Peyer's patch (tissue), 4 donors: ENCODE measurements around the gene TWIST1.

Experiments
- CTCF ChIP-seq, 6 experiments: fragments of 450-650 bp in 4 of 6; fragments of 200-600 bp in 2 of 6; sonication (generic) in 1 of 6; IDR thresholded peaks; one replicate each; pipeline ENCODE4 v1.5.1; 2017 to 2019; ENCODE audit warnings: antibody characterized with exemption in 6 of 6, mild to moderate bottlenecking in 3 of 6, moderate library complexity in 1 of 6
- POLR2A ChIP-seq, 2 donors: fragments of 450-650 bp; IDR thresholded peaks; one replicate each; pipeline ENCODE4 v1.5.1; 2017; ENCODE audit warnings: antibody characterized with exemption in 2 of 2, mild to moderate bottlenecking in 2 of 2, moderate library complexity in 2 of 2

- TF ChIP-seq CTCF (IDR thresholded peaks at IDR 0.05) (no peak), POLR2A (IDR thresholded peaks at IDR 0.05) (no peak)
Measured at GRCh38 chr7:19116121-19117090, 1.0 kb downstream of the TWIST1 start.
